K562 (cell line): ENCODE measurements around the gene LAGE3. TPM values are rescaled to one million over a fixed set of nuclear protein-coding genes. Genes with fewer than 3 reads are reported as not detected.
A peak's percentile ranks its signal among the peaks of the same experiment; 100 is the strongest.

Source experiments
- ARID2 ChIP-seq: fragments of 450-650 bp; IDR thresholded peaks from 2 replicates; pipeline ENCODE4 v1.6.1; 2017; ENCODE audit warnings: antibody characterized with exemption, mild to moderate bottlenecking
- BDP1 ChIP-seq: IDR thresholded peaks from 3 replicates; pipeline ENCODE4 v1.6.1; 2011; ENCODE audit not compliant: insufficient read length, insufficient read depth
- CHAMP1 ChIP-seq: fragments of 450-650 bp; IDR thresholded peaks from 2 replicates; pipeline ENCODE4 v1.6.1; 2016; ENCODE audit warnings: mild to moderate bottlenecking
- ELF4 ChIP-seq: fragments of 450-650 bp; formaldehyde crosslinking; IDR thresholded peaks from 2 replicates; pipeline ENCODE4 v1.4.0; 2022; ENCODE audit warnings: missing genetic modification characterization
- GATAD2A ChIP-seq: fragments of 450-650 bp; IDR thresholded peaks from 2 replicates; pipeline ENCODE4 v1.6.1; 2017
- HMGXB4 ChIP-seq: sonication (generic); formaldehyde crosslinking; IDR thresholded peaks from 2 replicates; pipeline ENCODE4 v1.8.1; 2023; ENCODE audit warnings: mild to moderate bottlenecking, missing genetic modification reagents
- HNRNPK ChIP-seq: fragments of 200-400 bp; formaldehyde crosslinking; IDR thresholded peaks from one replicate; pipeline ENCODE4 v1.6.1; 2018; ENCODE audit warnings: mild to moderate bottlenecking, low read depth, low read length; ENCODE audit not compliant: poor library complexity, severe bottlenecking
- HNRNPL ChIP-seq: fragments of 200-400 bp; formaldehyde crosslinking; IDR thresholded peaks from 2 replicates; pipeline ENCODE4 v1.6.1; 2017; ENCODE audit warnings: low read depth, mild to moderate bottlenecking, low read length
- JUND ChIP-seq, 2 experiments: IDR thresholded peaks; 2 replicates in 1 of 2; 3 replicates in 1 of 2; pipeline ENCODE4 v1.6.1; 2011; ENCODE audit warnings: borderline replicate concordance in 2 of 2, low read depth in 2 of 2, low read length in 2 of 2, improper control_type of control experiment in 1 of 2, missing biosample characterization in 1 of 2, missing genetic modification characterization in 1 of 2, missing genetic modification reagents in 1 of 2
- KLF10 ChIP-seq: fragments of 250-450 bp; sonication (Bioruptor Pico); IDR thresholded peaks from 2 replicates; pipeline ENCODE4 v1.6.1; 2021; ENCODE audit warnings: matching md5 sums
- MLX ChIP-seq, 2 experiments: fragments of 450-650 bp in 1 of 2; sonication (generic) in 1 of 2; formaldehyde crosslinking; conservative IDR thresholded peaks; 2 replicates each; pipeline versions ENCODE4 v1.4.0 to v1.8.1; 2020 to 2022; ENCODE audit warnings: mild to moderate bottlenecking in 1 of 2, missing genetic modification reagents in 1 of 2
- MYNN ChIP-seq, 2 experiments: sonication (generic); formaldehyde crosslinking in 1 of 2; IDR thresholded peaks; 2 replicates each; pipeline versions ENCODE4 v1.5.0 to v1.6.1; 2016 to 2020; ENCODE audit warnings: antibody characterized with exemption in 1 of 2, missing genetic modification reagents in 1 of 2
- NBN ChIP-seq: fragments of 450-650 bp; IDR thresholded peaks from 2 replicates; pipeline ENCODE4 v1.6.1; 2016; ENCODE audit warnings: low read depth, mild to moderate bottlenecking
- NFIC ChIP-seq: fragments of 450-650 bp; IDR thresholded peaks from 2 replicates; pipeline ENCODE4 v1.6.1; 2017; ENCODE audit warnings: mild to moderate bottlenecking, inconsistent platforms
- NR2C1 ChIP-seq, 2 experiments: fragments of 450-650 bp; IDR thresholded peaks; 2 replicates each; pipeline ENCODE4 v1.6.1; 2017; ENCODE audit warnings: mild to moderate bottlenecking in 2 of 2, antibody characterized with exemption in 1 of 2, inconsistent platforms in 1 of 2, missing compliant biosample characterization in 1 of 2, missing genetic modification characterization in 1 of 2
- TFE3 ChIP-seq: fragments of 450-650 bp; formaldehyde crosslinking; IDR thresholded peaks from 2 replicates; pipeline ENCODE4 v1.4.0; 2020; ENCODE audit warnings: mild to moderate bottlenecking, mixed read lengths
- THRAP3 ChIP-seq: fragments of 450-650 bp; IDR thresholded peaks from 2 replicates; pipeline ENCODE4 v1.6.1; 2016; ENCODE audit warnings: mild to moderate bottlenecking, inconsistent platforms, borderline replicate concordance
- ZC3H8 ChIP-seq: fragments of 450-650 bp; IDR thresholded peaks from 2 replicates; pipeline ENCODE4 v1.6.1; 2017
- ZFP30 ChIP-seq: fragments of 250-450 bp; sonication (Bioruptor Pico); IDR thresholded peaks from 2 replicates; pipeline ENCODE4 v1.8.0; 2022; ENCODE audit warnings: moderate library complexity, mild to moderate bottlenecking, inconsistent platforms, borderline replicate concordance
- ZNF224 ChIP-seq: sonication (generic); formaldehyde crosslinking; IDR thresholded peaks from 2 replicates; pipeline ENCODE4 v1.8.0; 2022; ENCODE audit warnings: mild to moderate bottlenecking, missing genetic modification reagents
- ZNF766 ChIP-seq: fragments of 200-800 bp; sonication (Bioruptor generic); conservative IDR thresholded peaks from 2 replicates; pipeline ENCODE4 v1.6.1; 2016; ENCODE audit warnings: missing genetic modification characterization, missing compliant biosample characterization
- ZNF79 ChIP-seq: fragments of 250-450 bp; sonication (Bioruptor Pico); IDR thresholded peaks from 2 replicates; pipeline ENCODE4 v1.4.0; 2020; ENCODE audit warnings: low read depth, mild to moderate bottlenecking, moderate library complexity
- polyA plus RNA-seq, 8 experiments: library from polyadenylated mRNA; depleted of rRNA in 4 of 8; stranded (reverse) in 5 of 8; unstranded in 3 of 8; fragments of >200 nt; fragmentation: Nextera tagmentation in 2 of 8; fragmentation: Illumina TruSeq in 1 of 8; extraction: Ambion mirVana in 2 of 8; extraction: Trizol in 1 of 8; gene quantifications; 2 replicates each; pipeline versions ENCODE4 v1.2.1 to v1.2.3, GENCODE V29; 2011 to 2014; ENCODE audit warnings: inconsistent platforms in 1 of 8, missing spikeins in 1 of 8
- total RNA-seq, 7 experiments: library from RNA; depleted of rRNA in 6 of 7; stranded (reverse); fragments of >200 nt in 6 of 7; fragmentation: Illumina TruSeq in 2 of 7; extraction: Trizol in 2 of 7; gene quantifications; 2 replicates each; pipeline versions ENCODE4 v1.2.1 to v1.2.3, GENCODE V29; 2011 to 2021; ENCODE audit warnings: low replicate concordance in 1 of 7

Gene LAGE3
- total and polyA plus RNA-seq, 9 of the 15 experiments (the other 6 are each of a cell fraction or from before 2014, with no cell fraction given), result 28.2 to 125 (median 35.8) TPM

- TF ChIP-seq THRAP3, result no peak
- no peak for TF ChIP-seq MLX (CRISPR knock-in tag; conservative IDR thresholded peaks at IDR 0.05)
- TF ChIP-seq JUND (IDR thresholded peaks at IDR 0.05; ENCODE audit: borderline replicate concordance, low read depth, low read length), result peak; percentile 28; the same call in 1 of the 2 replicates
- 0 out of 3 replicates have a peak, but pooled peaks have one; percentile 43 for TF ChIP-seq JUND (tag; IDR thresholded peaks at IDR 0.05; ENCODE audit: borderline replicate concordance, low read depth, low read length)
- TF ChIP-seq MYNN (IDR thresholded peaks at IDR 0.05), result no peak
- TF ChIP-seq MYNN (CRISPR knock-in tag; IDR thresholded peaks at IDR 0.05), result no peak
- TF ChIP-seq ARID2, result no peak
- no peak for TF ChIP-seq ZFP30
- no peak for TF ChIP-seq CHAMP1
- TF ChIP-seq ZNF224, result no peak
- 0 out of 2 replicates have a peak, but pooled peaks have one; percentile 4 for TF ChIP-seq NFIC
- TF ChIP-seq ZNF79 (CRISPR knock-in tag), result no peak
- TF ChIP-seq ZNF766 (CRISPR knock-in tag), result no peak
- no peak for TF ChIP-seq HNRNPK
- TF ChIP-seq KLF10, result no peak
- no peak for TF ChIP-seq TFE3 (CRISPR knock-in tag)
- no peak for TF ChIP-seq HMGXB4 (CRISPR knock-in tag)
- no peak for TF ChIP-seq BDP1
- TF ChIP-seq NR2C1 (IDR thresholded peaks at IDR 0.05), result no peak
- no peak for TF ChIP-seq NR2C1 (tag; IDR thresholded peaks at IDR 0.05)
- no peak for TF ChIP-seq ELF4 (CRISPR knock-in tag)
- TF ChIP-seq NBN, result no peak
- TF ChIP-seq GATAD2A, result peak; percentile 52; the same call in 1 of the 2 replicates
- no peak for TF ChIP-seq HNRNPL
- TF ChIP-seq ZC3H8, result no peak
Measured at GRCh38 chrX:154515966-154516655, 37.0 kb upstream of the LAGE3 start, which contains the start of gene FAM3A (continued).
